ENCODE measurements around the gene PXMP4. TPM values are rescaled to one million over a fixed set of nuclear protein-coding genes. Genes with fewer than 3 reads are reported as not detected.
A peak's percentile ranks its signal among the peaks of the same experiment; 100 is the strongest.

The PXMP4 gene
- total RNA-seq, 1 experiment from 2014 or later, result 14.5 TPM

DNA sequence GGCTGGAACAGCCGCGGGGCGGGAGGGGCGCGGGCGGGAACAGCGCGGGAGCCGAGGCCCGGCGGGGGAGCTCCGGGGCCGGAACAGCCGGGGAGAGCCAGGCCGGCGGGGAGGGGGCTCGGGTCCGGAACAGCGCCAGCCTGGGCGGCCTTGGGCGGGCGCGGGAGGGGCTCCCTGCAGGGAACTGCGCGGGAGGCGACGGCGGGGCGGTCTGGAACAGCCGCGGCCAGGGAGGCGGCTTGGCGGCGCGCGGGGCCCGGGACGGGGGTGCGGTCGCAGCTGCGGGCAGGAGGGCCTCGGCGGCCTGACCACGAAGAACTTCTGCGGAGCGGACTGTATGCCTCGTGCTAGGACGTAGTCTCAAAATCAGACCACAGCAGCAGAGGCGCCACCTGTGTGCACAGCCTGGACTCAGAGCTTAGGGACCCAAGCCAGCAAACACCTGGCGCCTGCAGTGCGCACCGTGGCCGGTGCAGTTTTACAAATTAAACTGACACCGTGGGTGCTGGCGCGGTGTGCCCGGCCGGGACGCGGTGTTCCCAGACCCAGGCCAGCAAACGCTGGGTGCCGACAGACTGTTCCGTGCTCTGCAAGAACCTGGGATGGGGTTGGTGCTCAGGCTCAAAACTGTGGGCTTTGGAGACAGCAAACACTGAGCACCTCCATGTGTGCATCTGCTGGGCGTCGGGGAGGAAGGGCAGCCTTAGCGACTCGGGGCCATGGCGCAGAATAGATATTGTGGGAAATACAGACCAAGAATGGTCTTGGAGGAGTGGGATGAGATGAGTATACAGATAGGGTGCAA, 12.3 kb upstream of the PXMP4 start:
- DNase-seq (ENCODE audit: low spot score), result peak; percentile 81

DNA sequence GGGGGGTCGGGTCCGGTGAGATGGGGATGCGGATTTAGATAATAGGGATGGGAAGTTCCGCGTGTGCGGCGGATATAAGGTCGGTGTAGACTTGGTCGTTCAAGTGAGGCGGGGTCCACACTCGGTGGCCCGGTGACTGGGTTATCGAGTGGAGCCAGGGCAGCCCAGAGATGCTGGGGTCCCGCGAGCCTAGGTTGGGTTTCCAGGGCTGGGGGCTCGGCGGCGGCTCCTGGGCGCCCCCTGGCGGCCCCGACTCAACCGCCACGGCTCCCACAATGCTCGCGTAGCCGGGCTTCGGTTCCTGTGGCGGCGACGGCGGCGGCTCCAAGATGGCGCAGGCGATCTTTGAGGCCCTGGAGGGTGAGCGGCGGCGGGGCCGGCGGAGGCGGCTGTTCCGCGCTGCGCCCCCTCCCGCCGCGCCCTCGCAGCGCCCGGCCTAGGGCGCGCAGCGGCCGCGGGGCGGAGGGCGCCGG, 11.6 kb upstream of the PXMP4 start, which contains the start of gene ZNF341:
Gene ZNF341 (plus strand): TSS at position 304 of the 473 bp plus-strand sequence. CDS start 26 bp downstream, at position 330.
- DNase-seq (ENCODE audit: low spot score), result peak; percentile 91

DNA sequence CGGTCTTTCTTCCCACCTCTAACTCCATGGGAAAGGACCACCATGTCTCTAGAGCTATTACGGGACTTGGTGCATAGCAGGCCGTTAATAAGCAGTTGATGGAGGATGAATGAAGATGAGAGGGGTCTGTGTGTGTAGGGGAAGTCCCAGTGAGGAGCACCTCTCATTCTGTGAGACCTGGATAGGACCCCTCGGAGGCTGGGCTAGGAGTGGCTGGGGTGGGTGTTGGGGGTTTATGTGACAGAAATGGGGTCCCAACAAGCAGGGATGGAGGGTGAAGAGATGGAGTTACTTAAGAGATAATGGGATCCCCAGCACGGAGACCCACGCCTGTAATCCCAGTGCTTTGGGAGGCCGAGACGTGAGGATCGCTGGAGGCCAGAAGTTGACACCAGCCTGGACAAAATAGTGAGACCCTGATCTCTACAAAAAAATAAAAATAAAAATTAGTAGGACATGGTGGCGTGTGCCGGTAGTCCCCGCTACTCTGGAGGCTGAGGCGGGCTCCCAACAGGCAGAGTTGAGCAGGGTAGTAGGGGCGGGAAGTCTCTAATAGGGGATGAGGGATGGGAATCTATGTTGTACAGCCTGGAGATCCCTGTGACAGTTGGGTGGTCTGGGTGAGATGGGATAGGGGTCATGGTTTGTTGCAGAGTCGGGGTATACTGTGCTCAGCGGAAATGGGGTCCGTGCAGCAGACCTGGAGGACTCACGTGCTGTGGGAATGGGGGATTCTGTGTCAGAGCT, 11.0 kb upstream of the PXMP4 start:
- DNase-seq (ENCODE audit: low spot score), result no peak

DNA sequence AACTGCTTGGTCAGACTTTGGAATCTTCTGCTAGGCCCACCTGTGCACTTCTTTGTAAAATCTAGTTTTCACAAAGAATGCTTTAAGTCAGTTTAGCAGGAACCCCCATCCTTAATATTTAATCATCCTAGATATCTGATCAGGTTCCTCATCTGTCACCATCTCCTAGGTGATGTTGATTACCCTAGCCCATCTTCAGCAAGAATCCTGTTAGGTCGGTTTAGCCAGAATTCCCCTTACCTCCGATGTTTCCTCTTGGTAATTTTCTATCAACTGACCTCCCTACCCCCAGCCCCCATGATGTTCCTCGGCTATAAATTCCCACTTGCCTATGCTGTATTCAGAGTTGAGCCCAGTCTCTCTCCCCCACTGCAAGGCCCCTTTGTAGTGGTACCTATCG, 9.0 kb upstream of the PXMP4 start:
- no peak for DNase-seq (ENCODE audit: low spot score)

DNA sequence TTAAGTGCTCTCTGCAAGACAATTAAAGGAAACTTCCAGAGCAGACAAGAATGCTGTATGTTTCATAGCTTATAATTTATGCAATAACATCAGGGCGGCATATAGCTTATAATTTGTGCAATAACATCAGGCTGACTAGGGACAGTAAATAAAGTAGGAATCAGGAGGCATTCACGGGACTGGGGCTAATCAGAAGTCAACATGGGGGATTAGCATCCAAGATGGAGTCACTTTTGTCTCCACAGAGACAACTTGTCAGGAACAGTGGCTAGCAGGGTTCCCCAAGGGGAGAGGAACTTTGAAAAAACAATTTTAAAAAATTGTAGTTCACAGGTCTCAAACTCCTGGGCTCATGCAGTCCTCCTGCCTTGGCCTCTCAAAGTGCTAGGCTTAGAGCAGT, 8.4 kb upstream of the PXMP4 start:
- no peak for DNase-seq (ENCODE audit: low spot score)

DNA sequence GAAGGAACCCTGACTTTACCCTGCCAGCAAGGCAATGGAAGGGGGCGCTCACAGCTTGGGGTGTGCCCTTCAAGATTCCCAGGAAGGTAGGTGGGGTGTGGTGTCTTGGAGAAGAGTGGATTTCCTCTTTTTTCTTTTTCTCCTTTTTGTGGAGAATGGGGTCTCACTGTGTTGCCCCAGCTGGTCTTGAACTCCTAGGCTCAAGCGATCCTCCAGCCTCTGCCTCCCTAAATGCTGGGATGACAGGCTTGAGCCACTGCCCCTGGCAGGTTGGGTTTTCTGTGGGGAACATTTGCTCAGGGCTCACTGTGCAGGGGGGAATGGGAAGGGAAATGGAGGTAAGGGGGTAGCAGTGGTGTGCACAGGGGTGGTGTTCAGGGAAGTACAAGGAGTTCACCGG, 7.7 kb upstream of the PXMP4 start:
- no peak for DNase-seq (ENCODE audit: low spot score)

DNA sequence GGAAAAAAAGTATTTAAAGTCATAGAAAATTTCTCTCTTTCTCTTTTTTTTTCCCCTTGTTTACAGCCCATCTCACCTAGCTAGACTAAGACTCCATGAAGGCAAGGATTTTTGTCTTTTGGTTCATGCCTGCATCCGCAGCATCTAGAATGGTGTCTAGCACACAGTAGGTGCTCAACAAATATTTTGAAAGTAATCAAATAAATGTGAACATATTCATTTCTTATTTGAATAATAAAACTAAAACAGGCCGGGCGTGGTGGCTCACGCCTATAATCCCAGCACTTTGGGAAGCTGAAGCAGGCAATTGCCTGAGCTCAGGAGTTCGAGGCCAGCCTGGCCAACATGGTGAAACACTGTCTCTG, 7.0 kb upstream of the PXMP4 start:
- no peak for DNase-seq (ENCODE audit: low spot score)

DNA sequence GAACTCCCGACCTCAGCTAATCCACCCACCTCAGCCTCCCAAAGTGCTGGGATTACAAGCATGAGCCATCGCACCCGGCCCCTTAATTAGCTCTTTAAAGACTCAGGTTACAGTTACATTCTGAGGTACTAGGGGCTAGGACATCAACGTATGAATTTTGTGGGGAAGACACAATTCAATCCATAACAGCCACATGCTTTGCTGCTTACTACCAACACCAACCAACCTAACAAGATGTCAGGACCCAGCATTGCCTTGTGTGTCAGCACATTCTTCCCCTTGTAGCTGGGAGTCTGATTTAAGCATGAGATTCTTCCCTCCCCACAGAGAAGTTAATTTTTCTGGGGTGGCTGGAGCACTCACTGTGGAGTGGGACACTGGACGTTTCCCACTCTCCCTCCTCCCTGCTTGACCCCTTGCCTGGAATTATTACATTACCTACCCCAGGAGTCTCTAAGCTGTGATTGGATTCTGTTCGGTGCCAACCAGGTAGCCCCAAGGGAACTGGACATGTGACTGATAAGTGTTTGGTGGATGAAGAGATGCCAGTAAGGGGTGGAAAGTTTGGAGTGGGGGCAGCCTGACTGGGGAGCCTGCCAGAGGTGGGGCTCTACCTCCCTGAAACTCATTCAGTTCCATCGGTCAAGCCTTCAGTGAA, 5.6 kb upstream of the PXMP4 start:
- no peak for DNase-seq (ENCODE audit: low spot score)

DNA sequence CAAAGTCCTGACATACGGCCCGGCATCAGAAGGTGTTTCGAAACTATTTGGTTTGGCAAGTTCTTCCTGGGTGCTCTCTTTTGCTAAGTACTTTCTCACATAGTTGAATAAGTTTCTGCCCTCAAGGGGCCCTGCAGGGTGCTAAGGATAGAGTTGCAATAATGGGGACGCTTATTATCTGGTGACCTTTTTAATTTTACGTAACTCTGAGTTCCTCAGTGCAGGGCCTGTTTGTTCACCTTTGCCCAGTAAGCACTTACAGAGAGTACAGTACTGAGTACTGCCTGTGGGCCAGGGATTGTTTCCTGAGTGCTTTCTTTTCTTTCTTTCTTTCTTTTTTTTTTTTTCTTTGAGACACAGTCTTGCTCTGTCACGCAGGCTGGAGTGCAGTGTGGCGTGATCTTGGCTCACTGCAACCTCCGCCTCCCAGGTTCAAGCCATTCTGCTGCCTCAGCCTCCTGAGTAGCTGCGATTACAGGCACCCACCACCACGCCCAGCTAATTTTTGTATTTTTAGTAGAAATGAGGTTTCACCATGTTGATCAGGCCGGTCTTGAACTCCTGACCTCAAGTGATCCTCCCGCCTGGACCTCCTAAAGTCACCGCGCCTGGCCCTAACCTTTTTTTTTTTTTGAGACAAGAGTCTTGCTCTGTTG, 4.5 kb upstream of the PXMP4 start:
- no peak for DNase-seq (ENCODE audit: low spot score)

DNA sequence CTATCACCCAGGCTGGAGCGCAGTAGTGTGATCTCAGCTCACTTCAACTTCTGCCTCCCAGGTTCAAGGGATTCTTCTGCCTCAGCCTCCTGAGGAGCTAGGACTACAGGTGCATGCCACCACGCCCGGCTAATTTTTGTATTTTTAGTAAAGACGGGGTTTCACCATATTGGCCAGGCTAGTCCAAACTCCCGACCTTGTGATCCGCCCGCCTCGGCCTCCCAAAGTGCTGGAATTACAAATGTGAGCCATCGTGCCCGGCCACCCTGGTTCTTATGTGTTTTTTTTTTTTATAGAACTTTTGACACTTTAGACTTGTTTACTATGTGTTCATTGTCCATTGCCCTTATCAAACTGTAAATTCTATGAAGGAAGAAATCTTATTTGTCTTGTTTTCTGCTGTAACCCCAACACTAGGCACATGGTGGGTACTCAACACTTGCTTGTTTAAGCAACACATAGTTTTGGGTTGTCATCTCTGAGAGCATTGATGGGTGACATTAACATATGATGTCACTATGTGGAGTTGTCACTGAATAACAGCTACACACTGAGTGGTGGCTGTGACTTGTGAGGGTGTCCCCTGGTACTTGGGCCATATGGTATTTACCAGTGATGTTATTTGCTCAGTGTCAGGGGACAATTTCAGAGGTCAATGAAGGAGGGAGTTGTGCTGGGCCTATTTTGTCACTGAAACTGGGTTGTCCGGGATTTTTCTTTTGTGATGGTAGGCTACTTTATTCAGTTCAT, 1.5 kb upstream of the PXMP4 start:
- no peak for DNase-seq (ENCODE audit: low spot score)

DNA sequence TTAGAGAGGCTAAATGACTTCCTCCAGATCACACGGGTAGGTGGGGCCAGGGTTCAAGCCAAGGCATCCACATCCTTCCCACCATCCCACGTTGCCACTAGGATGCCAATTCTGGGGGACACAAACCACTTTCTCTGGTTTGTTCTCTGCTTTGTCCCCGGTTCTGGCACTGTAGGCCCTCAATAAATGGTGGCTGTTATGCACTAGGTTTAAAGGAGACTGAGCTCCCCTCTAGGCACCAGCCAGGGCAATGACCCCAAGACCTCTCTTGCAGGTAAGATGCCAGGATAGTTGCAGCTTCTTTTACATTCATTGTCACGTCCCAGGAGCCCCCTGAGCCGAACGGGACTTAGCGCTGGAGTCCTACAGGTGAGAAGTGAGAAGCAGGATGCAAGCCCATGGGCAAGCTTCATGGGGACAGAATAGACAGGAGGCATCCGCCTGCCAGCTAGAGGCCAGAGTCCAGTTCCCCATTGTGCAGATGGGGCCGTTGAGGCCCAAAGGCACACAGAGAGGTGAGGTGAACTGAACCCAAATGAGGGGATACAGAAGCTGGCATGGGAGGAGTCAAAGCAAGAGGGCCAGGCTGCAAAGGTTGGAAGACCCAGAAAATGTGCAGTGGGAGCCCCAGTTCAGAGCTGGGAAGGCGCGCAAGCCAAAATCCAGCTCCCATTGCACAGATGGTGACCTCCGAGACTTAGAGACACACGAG, 677 bp downstream of the PXMP4 start:
- no peak for DNase-seq (ENCODE audit: low spot score)

DNA sequence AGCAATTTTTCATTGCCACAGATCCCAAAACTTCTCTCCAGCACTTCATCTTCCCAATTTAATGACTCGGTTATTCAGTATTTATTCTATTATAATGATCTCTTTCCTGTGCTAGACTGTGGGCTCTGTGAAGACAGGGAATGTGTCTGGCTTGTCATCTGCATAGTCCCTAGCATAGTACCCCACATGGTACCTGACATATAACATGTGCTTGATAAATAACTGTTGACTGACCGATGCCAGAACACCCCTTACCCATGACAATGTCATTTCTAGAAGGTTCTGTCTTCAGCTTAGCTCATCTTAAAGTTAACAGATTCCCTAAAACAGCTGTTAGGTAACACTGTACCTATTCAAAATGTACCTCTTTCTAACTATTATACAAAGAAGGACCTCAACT, 3.6 kb downstream of the PXMP4 start:
- DNase-seq (ENCODE audit: low spot score), result no peak

DNA sequence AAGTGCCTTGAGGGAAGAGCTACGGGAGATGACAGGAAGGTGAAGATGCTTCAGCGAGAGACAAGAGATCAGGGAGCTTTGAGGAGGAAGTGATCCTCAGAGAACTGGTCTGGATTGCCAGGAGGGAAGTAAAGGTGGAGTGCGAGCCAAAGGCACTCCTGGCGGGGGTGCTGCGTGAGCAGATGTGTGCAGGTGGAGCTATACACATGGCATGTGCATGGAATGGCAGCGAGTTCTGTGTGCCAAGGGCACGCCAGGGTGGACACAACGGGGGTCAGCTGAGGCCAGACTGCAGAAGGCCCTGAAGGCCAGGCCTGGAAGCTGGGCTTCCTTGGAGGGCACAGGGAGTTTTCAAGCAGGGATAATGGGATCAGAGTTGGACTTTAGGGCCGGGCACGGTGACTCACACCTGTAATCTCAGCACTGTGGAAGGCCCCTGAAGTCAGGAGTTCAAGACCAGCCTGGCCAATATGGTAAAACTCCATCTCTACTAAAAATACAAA, 6.2 kb downstream of the PXMP4 start:
- no peak for DNase-seq (ENCODE audit: low spot score)

DNA sequence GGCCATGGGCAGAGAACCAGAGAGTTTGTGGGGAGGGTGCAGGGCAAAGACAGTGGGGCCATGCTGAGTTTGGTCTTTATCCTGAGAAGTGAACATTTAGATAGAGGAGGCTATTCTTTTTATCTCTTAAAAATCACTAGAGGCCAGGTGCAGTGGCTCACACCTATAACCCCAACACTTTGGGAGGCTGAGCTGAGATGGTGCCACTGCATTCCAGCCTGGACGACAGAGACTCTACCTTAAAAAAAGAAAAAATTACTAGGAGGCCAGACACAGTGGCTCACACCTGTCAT, 8.7 kb downstream of the PXMP4 start:
- no peak for DNase-seq (ENCODE audit: low spot score)

DNA sequence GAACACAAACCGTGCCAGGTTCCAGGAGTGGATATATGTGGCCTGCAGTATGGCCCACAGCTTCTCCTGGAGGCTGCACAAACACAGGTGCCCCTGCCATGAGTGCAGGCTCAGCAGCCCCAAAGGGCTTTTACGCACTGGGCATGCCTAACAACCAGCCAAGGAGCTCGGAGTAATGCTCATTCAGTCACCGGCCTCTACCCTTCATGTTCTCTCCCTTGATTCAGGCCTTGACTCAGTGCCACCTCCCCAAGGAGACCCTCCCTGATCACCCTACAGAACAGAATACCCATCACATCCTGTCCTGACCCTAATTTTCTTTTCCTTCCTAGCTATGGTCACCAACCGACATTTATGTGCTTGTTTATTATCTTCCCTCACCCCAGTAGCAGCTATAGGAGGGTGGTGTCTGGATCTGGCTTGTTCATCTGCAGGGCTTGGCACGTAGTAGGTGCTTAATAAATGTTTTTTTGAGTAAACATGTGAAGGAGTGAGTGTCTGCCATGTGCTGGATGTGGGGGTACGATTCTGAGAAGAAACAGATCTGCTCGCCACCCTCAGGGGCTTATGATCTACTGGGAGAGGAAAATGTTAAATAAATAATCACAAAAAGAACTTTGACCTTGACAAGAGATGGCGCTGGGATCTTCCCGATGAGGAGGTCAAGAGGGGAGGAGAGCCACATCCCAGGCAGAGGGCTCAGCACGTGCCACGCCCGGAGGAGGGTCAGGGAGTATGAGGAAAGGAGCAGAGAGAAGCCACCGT, 9.2 kb downstream of the PXMP4 start:
- DNase-seq (ENCODE audit: low spot score), result no peak

DNA sequence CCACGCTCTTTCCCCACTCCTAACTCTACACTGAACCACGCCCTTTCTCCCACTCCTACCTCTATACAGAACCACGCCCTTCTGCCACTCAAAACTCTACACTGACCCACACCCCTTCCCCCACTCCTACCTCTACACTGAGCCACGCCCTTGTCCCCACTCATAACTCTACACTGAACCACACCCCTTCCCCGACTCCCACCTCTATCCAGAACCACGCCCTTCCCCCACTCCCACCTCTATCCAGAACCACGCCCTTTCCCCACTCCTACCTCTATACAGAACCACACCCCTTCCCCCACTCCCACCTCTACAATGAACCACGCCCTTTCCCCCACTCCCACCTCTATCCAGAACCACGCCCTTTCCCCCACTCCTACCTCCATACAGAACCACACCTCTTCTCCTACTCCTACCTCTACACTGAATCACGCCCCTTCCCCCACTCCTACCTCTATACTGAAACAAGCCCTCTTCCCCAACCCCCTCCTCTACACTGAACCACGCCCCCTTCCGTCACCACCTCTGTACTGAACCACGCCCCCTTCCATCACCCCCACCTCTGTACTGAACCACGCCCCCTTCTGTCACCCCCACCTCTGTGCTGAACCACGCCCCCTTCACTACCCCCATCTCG, 10.1 kb downstream of the PXMP4 start:
- DNase-seq (ENCODE audit: low spot score), result no peak

DNA sequence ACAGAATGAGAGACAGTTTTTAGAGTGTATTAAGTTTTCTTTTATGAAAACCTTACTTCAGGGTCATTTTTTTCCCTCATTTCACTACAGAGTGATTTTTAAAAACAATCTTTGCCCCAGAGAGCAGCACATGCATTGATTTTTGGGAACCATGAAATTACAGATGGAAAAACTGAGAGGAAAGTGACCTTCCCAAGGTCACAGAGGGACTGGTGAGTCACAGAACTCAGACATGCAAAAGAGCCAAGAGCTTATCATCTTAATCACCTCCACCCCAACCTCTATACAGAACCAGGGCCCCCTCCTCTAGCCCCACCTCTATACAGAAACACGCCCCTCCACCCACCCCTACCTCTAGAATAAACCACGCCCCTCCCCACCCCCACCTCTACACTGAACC, 10.7 kb downstream of the PXMP4 start:
- DNase-seq (ENCODE audit: low spot score), result no peak

DNA sequence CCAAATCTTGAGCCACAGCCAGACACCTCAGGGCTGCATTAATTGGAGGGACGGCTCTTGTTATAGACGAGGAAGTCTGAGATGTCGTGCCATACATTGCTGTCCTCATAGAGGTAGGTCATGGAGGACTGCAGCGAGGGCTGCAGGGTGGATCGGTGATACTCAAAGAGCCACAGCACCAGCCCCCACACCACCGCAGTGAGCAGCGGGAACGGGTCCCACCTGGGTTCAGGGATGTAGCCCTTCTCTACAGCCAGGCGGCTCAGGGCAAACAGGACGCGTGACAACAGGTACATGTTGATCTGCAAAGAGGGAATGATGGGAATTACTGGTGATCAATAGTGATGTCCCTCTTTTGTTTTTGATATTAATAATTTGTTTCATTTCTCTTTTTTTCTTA, 12.4 kb downstream of the PXMP4 start:
- DNase-seq (ENCODE audit: low spot score), result no peak

DNA sequence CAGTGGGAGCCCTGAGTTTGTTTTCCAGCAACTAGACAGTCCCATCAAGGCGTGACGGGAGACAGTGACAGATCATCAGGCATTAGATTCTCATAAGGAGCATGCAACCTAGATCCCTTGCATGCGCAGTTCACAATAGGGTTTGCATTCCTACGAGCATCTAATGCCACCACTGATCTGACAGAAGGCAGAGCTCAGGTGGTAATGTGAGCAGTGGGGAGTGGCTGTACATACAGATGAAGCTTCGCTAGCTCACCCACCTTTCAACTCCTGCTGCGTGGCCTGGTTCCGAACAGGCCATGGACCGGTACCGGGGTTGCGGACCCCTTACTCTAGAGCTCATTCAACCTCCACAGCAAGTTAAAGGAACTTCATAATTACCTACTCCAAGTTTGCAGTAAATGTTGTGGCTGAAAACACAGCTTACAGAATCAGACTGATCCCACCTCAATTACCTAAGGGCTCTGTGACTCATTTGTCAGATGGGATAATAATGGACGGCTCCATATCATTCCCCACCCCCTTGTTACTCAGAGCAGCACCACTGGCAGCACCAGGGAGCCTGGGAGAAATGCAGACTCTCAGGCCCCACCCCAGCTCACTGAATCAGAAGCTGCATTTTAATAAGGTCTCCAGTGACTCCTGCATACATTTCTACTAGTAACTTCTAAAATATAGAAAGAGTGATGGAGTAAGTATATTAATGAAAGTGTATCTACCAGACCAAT, 15.7 kb downstream of the PXMP4 start:
- no peak for DNase-seq (ENCODE audit: low spot score)

All from HT-29 (cell line).